ENCODE measurements around the gene PROSER1.
"Not testable (repeated sequence)": the region's sequence is repeated elsewhere in the genome, so short reads cannot be mapped to it uniquely, and the experiment has no call there.

PROSER1 gene

GRCh38 chr13:39037880-39038568, at the start of gene PROSER1, which contains the start of gene NHLRC3:
Gene PROSER1 (minus strand): TSS chr13:39038089. CDS start chr13:39037242, 847 bp downstream.
Gene NHLRC3 (plus strand): TSS chr13:39038456. CDS start chr13:39038640, 184 bp downstream.
- DNase-seq, result peak; percentile 91

- DNase-seq, result not testable (repeated sequence)
These were observed 48.5 kb upstream of the PROSER1 start for GRCh38 chr13:39086251-39086945.

- no peak for DNase-seq
These were observed 36.1 kb upstream of the PROSER1 start for GRCh38 chr13:39073983-39074382.

- no peak for DNase-seq
These were observed 35.0 kb upstream of the PROSER1 start for GRCh38 chr13:39072842-39073241.

DNA sequence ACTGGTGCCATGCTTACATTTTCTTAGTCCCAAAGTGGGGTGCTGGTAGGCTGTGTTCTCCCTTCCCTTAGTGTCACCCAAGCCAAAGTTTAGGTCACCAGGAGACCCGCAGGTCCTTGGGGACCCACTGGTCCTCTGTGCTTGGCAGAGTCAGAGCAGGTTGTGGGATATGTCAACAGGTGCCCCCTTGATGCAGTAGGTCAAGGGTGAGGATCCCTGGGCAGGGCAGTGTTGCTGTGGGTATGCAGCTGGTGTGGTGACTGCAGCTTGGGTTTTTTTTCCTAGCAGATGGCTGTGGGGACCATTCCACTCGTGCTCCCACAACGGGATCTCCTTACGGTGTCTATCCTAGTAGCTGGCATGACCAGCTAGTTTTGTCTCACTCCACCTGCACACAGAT, 24.1 kb upstream of the PROSER1 start:
- no peak for DNase-seq

GRCh38 chr13:39058040-39058439, 20.2 kb upstream of the PROSER1 start:
- DNase-seq, result no peak

- no peak for DNase-seq
These were observed 18.1 kb upstream of the PROSER1 start for GRCh38 chr13:39056018-39056417.

DNA sequence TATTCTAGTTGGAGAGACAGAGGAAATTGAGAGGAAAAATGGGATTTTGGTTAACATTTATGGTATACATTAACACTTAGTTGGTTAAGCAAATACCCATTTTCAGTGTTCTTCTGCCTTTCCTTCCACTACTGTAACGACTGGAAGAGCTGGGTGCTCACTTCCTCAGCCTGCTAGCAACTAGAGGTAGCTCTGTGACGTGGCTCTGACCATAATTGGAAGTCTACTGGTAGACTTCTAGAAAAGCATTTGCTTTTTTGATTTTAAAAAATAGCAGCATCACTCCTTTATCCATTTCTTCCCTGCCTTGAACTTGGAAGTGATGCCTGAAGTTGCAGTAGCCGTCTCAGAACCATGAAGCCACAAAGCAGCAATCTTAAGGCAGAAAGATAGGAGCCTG, 16.2 kb upstream of the PROSER1 start:
- DNase-seq, result no peak

DNA sequence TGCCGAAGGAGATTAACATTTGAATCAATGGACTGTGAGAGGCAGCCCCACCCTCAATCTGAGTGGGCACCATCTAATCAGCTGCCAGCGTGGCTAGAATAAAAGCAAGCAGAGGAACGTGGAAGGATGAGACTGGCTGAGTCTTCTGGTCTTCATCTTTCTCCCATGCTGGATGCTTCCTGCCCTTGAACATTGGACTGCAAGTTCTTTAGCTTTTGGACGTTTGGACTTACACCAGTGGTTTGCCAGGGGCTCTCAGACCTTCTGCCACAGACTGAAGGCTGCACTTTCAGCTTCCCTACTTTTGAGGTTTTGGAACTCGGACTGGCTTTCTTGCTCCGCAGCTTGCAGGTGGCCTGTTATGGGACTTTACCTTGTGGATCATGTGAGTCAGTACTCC, 15.1 kb upstream of the PROSER1 start:
- no peak for DNase-seq

GRCh38 chr13:39051157-39051556, 13.3 kb upstream of the PROSER1 start:
- DNase-seq, result no peak

GRCh38 chr13:39049274-39049673, 11.4 kb upstream of the PROSER1 start:
- no peak for DNase-seq

- DNase-seq, result no peak
These were observed 10.9 kb upstream of the PROSER1 start for GRCh38 chr13:39048806-39049205.

DNA sequence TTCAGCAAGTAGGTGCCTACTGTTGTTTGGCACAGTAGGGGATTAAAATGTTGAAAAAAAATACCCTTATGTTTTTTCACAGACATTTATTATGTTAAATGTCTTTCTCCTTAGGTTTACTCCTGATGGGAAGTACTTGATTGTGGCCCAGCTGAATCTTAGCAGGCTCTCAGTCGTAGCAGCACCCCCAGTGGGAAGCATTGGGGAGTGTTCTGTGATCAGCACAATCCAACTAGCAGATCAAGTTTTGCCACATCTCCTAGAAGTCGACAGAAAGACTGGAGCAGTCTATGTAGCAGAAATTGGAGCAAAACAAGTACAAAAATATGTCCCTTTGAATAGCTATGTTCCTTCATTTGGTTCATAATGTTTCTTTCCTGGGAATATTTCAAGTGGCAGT, 9.7 kb upstream of the PROSER1 start:
- no peak for DNase-seq

GRCh38 chr13:39044536-39044935, 6.6 kb upstream of the PROSER1 start:
- no peak for DNase-seq

- DNase-seq, result no peak
These were observed 2.3 kb upstream of the PROSER1 start for GRCh38 chr13:39040206-39040605.

DNA sequence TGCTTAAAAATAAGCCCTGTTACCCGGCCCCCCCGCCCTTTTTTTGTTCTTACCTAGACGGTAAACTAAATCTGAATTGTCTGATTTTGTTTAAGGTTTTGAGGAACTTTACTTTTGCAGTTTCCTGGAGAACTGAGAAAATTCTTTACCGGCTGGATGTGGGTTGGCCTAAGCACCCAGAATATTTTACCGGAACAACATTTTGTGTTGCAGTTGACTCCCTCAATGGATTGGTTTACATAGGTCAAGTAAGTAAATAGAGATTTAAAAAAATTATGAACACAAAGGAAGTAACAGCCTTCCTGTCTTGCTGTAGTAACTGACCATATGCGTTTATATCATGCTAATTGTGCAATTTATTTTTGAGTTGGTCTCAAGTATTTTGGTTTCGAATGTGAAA, 1.2 kb upstream of the PROSER1 start:
- no peak for DNase-seq

GRCh38 chr13:39038569-39039030, 711 bp upstream of the PROSER1 start:
- peak; percentile 84 for DNase-seq

DNA sequence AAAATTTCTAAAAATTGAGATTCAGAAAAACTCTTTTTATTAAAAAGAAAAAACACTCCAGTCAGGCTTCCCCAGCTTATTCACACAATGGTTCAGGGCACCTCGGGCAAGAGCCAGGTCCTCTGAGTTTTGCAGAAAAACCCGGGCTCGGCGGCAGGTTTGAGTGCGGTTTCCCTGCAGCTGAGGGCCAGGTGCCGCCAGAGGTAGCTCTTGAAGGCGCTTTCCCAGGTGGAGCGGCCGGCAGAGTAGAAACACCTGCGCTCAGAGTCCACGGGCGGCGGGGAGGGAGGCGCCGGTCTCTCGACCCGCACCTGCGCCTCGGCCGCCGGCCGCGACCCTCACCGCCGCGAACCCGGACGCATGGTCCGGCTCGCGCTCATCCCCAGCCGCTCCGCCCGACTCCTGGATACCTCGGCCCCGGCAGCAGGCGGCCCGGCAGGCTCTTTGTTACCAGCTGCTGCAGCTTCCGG, 444 bp downstream of the PROSER1 start:
- DNase-seq, result no peak

GRCh38 chr13:39036212-39036611, 1.7 kb downstream of the PROSER1 start:
- DNase-seq, result no peak

DNA sequence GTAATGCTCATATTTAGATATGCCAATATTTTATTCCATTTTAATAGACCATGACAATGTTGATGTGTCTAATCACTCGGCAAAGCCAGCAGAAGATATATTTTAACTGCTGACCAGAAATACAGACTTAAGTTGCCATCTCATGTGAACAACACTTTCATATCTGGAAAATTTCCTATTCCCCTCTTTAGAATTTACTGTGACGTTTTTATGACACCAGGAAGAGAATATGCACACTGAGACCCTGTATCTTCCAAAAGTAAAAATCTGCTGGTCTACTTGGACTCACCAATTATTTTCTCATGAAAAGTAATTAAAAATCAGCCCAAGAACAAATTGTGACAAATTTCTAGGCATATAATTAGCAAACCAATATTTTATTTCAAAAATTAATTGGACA, 2.1 kb downstream of the PROSER1 start:
- DNase-seq, result no peak

- no peak for DNase-seq
These were observed 2.7 kb downstream of the PROSER1 start for GRCh38 chr13:39035204-39035603.

DNA sequence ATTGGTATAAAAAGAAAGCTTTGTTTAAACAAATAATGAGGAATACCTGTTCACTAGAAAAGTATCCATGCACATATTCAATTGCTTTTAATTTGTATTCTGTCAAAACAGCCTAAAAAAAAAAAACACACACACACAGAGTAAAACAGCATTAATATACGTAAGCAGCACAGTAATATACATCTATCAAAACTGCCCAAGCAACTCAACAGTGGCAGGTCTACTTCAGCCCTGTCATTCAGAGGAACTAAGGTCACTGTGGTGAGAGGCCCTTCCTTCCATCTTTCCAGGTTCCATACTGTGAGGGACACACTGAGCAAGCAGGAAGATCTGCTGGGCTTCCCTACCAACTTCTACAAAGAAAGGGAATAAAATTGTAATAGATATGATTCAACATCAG, 3.8 kb downstream of the PROSER1 start:
- no peak for DNase-seq

GRCh38 chr13:39032150-39032549, 5.7 kb downstream of the PROSER1 start:
- DNase-seq, result no peak

- no peak for DNase-seq
These were observed 12.5 kb downstream of the PROSER1 start for GRCh38 chr13:39025433-39025839.

Data from activated effector memory CD4-positive, alpha-beta T cell treated with anti-CD3 and anti-CD28 coated beads, Interleukin-2, amount 50 U/mL, for 16 hours (primary cell).